HG03060 (cell line): ENCODE results near the gene MRE11.
"Not testable (repeated sequence)": the region's sequence is repeated elsewhere in the genome, so short reads cannot be mapped to it uniquely, and the experiment has no call there.

Experiments
- ATAC-seq: cut with Tn5 transposase; IDR thresholded peaks from one replicate; pipeline ENCODE4 v1.9.1; 2021; ENCODE audit warnings: low read depth, moderate number of reproducible peaks; ENCODE audit not compliant: unreplicated experiment

MRE11 gene

GRCh38 chr11:94433049-94433448 lies 60.6 kb downstream of the MRE11 start:
- no peak for ATAC-seq

- no peak for ATAC-seq
Measured at GRCh38 chr11:94424662-94425061, 69.0 kb downstream of the MRE11 start.

DNA sequence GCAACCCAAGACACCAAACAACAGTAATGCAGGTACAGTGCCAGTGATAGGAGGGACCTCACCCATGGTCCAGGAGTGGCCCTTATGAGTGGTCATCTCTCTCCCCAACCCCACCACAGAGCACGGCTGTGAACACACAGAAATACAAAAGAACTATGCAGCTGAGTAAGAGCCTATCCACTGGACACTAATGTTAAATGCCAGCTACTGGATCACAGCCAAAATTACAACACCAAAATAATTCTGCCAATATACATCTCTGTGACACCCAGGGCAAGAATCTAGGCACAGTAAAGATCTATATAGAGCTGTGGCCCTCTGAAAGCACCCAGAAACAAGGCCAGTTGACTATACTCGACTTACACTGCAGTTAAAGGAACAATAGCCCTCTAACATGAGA lies 69.6 kb downstream of the MRE11 start:
- ATAC-seq, result no peak

DNA sequence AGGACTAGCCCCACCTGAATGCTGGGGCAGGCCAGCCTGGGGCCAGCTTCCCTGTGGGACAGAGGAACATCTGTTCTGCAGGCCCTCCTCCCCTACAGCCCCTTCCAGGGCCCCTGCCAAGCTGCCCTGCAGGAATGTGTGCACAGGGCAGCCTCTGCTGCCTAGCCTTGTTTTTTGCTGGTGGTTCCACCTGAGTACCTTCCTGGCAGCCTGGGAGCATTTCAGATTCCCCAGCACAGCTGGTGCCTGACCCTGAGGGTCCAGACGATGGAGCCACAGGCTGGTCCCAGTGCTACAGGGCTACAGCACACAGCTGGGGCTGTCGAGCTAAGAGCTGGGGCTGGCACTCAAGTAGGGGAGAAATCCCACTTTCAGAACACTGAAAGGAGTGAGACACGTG lies 70.1 kb downstream of the MRE11 start:
- ATAC-seq, result no peak

DNA sequence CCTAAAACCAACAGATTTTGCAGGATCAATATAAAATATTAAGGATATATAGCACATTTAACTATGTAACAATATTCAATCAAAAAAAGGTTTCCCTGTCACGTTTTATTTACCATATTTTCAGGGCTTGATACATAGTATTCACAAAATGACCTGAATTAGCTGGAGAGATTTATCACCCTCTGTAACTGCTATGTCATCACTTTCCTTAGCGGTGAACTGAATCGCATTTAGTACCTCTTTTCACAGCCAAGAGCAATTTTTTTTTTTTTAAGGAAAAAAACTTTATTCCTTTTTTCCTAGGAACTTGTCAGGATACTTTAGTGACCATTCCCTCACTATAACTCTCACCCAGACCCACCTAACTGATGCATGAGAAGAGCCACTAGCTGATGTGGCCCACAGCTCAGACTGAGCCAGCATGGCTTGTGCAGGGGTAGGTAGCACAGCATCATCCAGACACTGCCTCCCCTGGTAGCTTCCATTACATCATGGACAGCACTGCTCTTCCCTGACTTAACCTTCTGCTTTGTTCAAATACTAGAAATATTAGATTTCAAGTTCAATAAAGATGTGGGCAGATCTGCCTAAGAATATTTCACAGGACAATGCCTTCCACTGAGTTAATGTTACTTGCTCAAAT lies 75.4 kb downstream of the MRE11 start:
- ATAC-seq, result no peak

GRCh38 chr11:94417386-94417987 lies 76.2 kb downstream of the MRE11 start:
- no peak for ATAC-seq

DNA sequence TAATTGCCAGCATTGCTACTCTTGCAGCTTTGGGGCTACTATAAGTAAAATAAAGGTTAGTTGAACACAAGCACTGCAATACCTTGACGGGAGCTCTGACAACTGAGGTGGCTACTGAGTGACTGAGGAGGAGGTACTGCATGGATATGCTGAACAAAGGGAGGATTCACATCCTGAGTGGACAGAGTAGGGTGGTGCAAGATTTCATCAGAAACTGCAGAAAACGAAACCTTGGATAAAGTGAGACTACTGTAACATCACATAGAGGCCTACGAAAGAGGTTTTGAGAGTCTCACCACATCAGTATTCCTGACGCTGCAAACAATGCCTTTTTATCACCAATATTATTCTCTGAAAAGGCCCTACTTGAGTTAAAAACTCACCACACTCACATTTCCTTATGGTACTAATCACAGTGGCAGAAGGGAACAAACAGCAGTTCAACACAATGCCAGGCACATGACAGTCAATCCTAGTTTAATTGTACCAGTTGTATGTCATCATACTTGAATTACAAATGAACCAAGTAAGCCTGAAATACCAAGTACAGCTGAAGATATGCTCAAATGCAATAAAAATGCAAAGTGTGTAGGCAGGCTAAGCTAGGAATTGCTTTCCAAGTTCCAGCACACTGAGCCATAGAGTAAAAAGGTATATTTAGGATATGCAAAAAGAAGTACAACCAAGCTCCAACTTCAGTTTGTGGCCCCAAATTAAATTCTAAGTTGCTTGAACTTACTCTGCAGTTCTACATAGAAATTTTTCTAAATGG lies 88.4 kb downstream of the MRE11 start:
- no peak for ATAC-seq

DNA sequence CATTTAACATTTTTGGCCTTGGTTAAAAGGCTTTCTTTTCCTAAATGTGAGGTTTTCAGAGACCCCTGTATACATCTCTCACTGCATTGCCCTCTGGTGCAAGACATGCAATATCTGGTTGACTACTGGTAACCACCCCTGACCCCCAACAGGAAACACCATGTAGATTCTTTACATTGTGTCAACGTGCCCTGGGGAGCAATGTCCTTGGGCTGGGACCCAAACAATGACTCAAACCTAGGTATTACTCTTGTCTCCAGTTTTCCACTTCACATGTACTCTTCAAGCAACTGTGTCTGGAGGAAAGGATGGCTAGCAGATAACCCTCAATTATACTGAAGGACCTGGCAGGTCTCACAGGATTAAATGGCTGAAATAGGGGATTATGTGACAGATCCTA lies 91.3 kb downstream of the MRE11 start:
- no peak for ATAC-seq

DNA sequence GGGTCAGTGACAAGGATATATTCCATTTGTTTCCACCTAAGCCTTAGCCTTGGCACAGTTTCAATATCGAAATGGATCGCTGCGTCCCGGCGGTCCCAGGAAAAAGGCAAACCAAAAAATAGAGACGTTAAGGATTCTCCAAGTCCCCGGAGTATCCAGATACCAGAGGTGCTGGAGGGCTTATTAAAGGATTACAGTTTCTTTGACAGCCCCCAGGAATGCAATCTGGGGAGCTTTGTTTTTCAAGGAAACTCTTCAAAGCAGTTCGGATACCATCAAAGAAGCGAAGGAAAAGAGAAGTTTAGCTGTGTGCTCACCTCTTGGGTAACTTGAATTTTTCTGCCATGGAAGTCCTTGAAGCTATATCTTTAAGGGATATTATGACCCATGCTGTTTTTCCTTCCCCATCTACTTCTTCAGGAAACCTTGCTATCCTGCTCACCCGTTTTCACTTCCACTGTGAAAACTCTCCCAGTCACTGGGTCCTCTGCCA lies 91.8 kb downstream of the MRE11 start:
- ATAC-seq, result no peak

- ATAC-seq, result no peak
Measured at GRCh38 chr11:94400839-94401772, 92.5 kb downstream of the MRE11 start, which contains the start of gene GPR83. Gene GPR83 (minus strand): TSS chr11:94401419. CDS start chr11:94401247, 172 bp downstream.

DNA sequence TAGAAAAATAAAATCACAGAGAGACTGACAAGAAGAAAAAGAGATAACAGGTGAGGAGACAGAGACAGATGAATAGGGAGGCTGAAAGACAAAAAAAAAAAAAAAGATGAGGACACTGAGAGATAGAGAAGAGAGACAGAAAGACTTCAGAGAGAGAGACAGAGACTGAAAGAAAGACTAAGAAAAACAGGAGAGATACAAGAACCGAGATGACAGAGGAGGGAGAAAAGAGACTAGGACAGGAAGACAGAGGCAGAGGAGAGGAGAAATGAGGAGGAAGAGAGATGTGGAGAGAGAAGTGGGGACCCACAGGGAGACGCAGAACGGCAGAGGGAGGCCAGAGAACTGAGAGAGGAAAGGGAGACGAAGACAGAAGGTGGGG lies 93.2 kb downstream of the MRE11 start:
- ATAC-seq, result no peak

- no peak for ATAC-seq
Measured at GRCh38 chr11:94400050-94400449, 93.6 kb downstream of the MRE11 start.

GRCh38 chr11:94398101-94398500 lies 95.5 kb downstream of the MRE11 start:
- ATAC-seq, result no peak

DNA sequence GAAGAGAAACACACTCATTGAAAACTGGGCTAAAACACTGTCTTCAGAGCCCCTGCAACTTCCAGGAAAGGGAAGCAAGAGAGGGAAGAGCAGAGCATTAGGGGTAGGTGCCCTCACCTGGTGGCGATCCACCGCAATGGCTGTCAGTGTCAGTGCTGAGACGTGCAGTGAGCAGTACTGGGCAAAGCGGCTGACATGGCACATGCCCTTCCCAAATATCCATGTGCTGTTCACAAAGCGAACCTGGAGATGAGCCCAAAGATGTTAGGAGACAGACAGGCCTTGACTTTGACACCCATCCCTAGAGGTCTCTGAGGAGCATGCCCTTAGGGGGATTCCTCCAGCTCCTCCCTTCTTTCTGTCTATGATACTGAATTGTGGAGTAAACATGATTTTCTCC lies 97.4 kb downstream of the MRE11 start:
- no peak for ATAC-seq

DNA sequence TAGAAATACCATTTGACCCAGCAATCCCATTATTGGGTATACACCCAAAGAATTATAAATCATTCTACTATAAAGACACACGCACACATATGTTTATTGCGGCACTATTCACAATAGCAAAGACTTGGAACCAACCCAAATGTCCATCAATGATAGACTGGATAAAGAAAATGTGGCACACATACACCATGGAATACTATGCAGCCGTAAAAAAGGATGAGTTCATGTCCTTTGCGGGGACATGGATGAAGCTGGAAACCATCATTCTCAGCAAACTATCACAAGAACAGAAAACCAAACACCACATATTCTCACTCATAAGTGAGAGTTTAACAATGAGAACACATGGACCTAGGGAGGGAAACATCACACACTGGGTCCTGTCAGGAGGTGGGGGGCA lies 101.7 kb downstream of the MRE11 start:
- not testable (repeated sequence) for ATAC-seq

DNA sequence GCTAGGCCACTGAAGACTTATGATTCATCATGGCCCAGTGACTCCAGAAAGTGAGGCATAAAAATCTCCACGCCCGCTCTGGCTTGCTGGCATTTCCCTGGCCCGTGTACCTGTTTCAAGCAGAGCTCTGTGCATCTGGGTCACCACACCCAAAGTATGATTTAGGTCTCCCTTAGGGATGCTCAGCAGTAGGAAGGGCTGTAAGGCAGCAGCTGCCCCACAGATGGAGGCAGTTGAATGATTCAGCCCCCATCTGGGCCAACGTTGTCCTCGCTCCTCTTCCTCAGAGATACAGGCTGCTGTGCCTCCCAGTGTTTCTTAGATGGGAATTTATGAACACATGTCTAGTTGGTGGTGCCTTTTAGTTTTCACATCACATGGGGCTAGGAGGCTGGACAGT lies 114.0 kb downstream of the MRE11 start:
- ATAC-seq, result no peak

DNA sequence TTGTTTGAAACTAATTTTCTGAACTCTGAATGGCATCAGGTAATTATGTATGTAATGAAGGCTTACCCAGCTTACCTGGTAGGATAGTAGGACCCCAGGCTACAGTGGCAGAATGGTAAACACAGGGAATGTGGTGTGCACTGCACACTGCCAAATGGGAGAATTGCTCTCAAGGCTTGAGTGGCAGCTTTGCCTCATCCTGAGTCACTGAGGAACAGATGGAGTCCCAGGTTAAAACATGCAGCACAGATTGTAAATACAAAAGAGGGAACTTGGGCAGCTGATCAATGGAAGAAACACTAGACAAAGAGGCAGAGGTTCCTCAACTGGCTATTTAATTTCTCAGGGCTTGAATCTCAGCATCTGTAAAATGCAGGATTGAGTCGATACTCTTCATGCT lies 116.8 kb downstream of the MRE11 start:
- ATAC-seq, result no peak

- ATAC-seq, result not testable (repeated sequence)
Measured at GRCh38 chr11:94370576-94370975, 123.1 kb downstream of the MRE11 start.
